ENCODE data around the gene NPAS3. TPM values are rescaled to one million over a fixed set of nuclear protein-coding genes. Genes with fewer than 3 reads are reported as not detected.
A peak's percentile ranks its signal among the peaks of the same experiment; 100 is the strongest.

NPAS3 gene
- total RNA-seq, 1 donor, result 0.36 TPM

DNA sequence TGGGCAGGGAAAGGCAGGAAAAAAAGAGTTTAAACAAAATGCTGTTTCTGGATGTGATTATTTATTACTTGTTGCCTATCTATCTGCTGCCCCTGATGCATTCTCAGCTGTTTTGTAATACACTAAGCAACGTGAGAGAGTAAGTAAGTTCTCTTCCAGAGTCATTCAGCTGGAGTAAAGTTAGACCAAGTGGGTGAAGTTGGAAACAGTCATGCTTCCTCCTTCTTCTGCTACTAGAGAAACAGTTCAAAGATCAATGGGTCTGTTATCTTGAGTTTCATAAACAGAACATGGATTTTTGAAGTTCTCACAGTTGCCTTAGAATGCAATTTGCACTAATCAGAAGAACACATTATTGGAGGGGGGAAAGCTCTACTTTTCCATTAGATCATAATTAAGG is 732.9 kb downstream of the NPAS3 start:
- no peak overlapping the region for H3K4me3 ChIP-seq (ENCODE audit: low read depth, low read length)
- DNase-seq (ENCODE audit: low read depth), result no peak
- TF ChIP-seq, protein P1, sequence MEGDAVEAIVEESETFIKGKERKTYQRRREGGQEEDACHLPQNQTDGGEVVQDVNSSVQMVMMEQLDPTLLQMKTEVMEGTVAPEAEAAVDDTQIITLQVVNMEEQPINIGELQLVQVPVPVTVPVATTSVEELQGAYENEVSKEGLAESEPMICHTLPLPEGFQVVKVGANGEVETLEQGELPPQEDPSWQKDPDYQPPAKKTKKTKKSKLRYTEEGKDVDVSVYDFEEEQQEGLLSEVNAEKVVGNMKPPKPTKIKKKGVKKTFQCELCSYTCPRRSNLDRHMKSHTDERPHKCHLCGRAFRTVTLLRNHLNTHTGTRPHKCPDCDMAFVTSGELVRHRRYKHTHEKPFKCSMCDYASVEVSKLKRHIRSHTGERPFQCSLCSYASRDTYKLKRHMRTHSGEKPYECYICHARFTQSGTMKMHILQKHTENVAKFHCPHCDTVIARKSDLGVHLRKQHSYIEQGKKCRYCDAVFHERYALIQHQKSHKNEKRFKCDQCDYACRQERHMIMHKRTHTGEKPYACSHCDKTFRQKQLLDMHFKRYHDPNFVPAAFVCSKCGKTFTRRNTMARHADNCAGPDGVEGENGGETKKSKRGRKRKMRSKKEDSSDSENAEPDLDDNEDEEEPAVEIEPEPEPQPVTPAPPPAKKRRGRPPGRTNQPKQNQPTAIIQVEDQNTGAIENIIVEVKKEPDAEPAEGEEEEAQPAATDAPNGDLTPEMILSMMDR (IDR thresholded peaks at IDR 0.05; ENCODE audit: insufficient read depth, low read length), result no peak

DNA sequence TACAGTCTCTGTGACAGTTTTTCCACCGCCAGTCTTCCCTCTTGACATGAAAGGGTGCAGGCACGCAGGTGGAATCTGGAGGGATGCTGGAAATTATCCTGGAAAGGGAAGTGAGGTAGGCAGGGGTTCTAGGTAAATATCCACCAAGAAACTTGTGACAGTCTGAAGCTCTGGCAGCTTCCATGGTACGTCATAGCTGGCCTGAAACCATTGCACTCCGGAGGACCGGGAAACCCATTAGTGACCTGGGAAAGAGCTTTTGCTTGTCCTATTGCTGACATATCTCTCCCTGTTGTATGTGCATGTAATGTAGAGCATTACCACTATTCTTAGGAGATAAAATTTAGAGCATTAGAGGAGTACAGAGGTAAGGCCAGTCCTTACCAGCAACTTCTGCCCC is 736.2 kb downstream of the NPAS3 start:
- DNase-seq (ENCODE audit: low read depth), result no peak
- TF ChIP-seq, protein P1 (IDR thresholded peaks at IDR 0.05; ENCODE audit: insufficient read depth, low read length), result no peak
- no peak overlapping the region for H3K4me3 ChIP-seq (ENCODE audit: low read depth, low read length)

DNA sequence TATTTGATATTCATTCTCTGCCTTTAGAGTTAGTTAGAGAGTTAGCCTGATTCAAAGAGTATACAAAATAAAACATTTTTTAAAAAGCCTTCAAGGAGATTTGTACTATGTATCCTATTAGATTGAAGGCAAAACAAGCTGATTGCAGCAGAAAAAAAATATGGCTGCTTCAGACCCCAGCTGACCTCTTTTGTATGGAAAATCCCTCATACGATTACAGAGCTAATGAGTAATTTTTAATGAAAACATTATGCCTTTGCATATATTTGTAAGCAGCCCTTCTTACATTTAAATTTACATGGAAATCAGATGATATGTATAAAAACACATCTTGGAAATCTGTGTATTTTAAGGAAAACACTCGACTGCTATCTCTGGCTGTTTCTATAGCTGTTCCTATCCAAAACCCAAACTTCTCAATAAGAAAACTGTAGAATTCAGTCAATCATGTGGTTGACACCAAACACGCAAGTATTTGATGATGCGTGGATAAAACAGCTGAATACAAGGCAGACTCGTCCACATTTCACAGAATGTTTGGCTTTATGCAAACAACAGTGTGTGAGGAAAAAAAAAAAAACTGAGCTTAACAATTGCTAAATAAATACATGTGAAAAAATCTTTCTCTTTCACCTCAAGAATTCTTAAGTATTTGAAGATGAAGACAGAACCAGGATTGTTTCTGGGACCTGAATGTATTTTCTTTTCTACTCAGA is 736.9 kb downstream of the NPAS3 start:
- DNase-seq (ENCODE audit: low read depth), result peak; percentile 24
- no peak overlapping the region for H3K4me3 ChIP-seq (ENCODE audit: low read depth, low read length)
- TF ChIP-seq, protein P1 (IDR thresholded peaks at IDR 0.05; ENCODE audit: insufficient read depth, low read length), result no peak

DNA sequence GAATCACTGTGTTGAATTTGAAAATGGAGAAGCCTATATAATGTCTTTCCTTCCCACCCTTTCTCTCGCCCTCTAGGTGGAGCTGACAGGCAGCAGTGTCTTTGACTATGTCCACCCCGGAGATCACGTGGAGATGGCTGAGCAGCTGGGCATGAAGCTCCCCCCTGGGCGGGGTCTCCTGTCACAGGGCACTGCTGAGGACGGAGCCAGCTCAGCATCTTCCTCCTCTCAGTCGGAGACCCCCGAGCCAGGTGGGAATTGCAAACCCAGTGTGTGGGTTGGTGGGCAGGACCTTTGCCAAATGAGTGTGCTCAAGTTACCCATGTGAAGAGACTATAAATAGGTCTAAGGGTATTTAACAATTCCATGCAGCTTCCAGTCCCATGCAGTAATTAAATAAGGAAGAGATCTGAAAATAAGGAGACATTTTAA is 737.5 kb downstream of the NPAS3 start:
- H3K4me3 ChIP-seq (ENCODE audit: low read depth, low read length), result no peak overlapping the region
- DNase-seq (ENCODE audit: low read depth), result peak; percentile 56
- TF ChIP-seq, protein P1 (IDR thresholded peaks at IDR 0.05; ENCODE audit: insufficient read depth, low read length), result peak; percentile 48

DNA sequence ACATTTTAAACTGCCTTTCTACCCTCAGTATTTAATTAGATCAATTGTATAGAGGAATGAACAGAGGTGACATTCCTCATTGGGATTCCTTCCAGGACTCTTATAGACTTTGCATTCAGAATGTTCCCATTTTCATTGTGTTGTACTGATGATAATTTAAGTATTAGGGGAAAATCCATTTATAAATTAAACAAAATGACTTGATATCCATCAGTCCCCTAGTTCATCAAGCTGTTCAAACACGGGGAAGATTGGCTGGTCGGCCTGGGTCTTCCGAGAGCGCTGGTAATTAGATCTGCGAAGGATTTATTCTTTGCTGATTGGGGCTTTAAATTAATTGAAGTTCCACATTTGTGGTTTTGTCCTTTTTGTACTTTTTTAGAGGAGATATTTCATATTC is 738.2 kb downstream of the NPAS3 start:
- TF ChIP-seq, protein P1 (IDR thresholded peaks at IDR 0.05; ENCODE audit: insufficient read depth, low read length), result no peak
- no peak for DNase-seq (ENCODE audit: low read depth)
- H3K4me3 ChIP-seq (ENCODE audit: low read depth, low read length), result no peak overlapping the region

DNA sequence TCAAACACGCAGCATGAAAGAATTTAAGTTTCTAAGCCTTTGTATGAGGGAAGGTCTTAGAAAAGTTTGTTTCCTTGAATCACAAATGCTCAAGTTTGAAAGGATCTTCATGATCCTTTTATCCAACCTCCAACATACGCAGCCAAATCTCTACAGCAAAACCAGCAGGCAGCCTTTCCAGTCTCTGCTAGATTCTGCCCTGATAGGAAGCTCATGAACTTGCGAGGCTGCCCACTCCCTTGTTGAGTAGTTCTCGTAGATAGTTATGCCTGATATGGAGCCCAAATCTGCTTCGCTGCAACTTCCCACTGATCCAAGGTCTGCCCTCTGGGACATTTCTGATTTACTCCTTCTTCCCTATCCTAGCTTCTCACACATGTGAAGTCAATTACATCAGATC is 739.3 kb downstream of the NPAS3 start:
- DNase-seq (ENCODE audit: low read depth), result no peak
- H3K4me3 ChIP-seq (ENCODE audit: low read depth, low read length), result no peak overlapping the region
- TF ChIP-seq, protein P1 (IDR thresholded peaks at IDR 0.05; ENCODE audit: insufficient read depth, low read length), result no peak

DNA sequence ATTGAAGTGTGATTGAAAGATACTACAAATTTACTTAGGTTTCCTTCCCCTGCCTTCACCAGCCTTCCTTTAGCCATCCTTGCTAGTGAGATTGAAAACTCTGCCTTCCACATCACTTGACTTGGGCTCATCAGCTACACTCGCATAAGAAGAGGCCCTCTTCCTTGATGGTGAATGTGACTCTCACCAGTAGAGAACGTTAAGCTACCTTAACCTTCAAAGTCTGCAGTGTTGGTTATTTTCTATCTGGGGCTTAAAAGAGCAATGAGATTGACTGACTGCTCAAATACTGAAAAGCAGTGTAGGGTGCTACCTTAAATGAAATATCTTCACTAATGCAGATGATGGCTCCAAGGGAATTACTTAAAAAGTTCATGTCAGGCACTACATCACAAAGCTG is 740.3 kb downstream of the NPAS3 start:
- DNase-seq (ENCODE audit: low read depth), result no peak
- TF ChIP-seq, protein P1 (IDR thresholded peaks at IDR 0.05; ENCODE audit: insufficient read depth, low read length), result no peak
- no peak overlapping the region for H3K4me3 ChIP-seq (ENCODE audit: low read depth, low read length)
